B cell (primary cell): ENCODE results near the gene MBNL2. TPM values are rescaled to one million over a fixed set of nuclear protein-coding genes. Genes with fewer than 3 reads are reported as not detected.
A peak's percentile ranks its signal among the peaks of the same experiment; 100 is the strongest.

Experiments
- ATAC-seq: fragments of 200-7000 bp; cut with Tn5 transposase; one replicate; pipeline ENCODE4 v1.10.0; 2021; ENCODE audit warnings: low read depth, mild to moderate bottlenecking, moderate number of reproducible peaks, moderate library complexity
- CTCF ChIA-PET: fragments of 350-600 bp; sonication (Branson Sonifier 250); formaldehyde crosslinking; loops from one replicate; lab custom pipeline; 2021; ENCODE audit warnings: antibody characterized with exemption, inconsistent platforms; lab: Charles Lee
- POLR2A ChIA-PET: fragments of 350-600 bp; sonication (Branson Sonifier 250); formaldehyde crosslinking; loops from one replicate; lab custom pipeline; 2021; ENCODE audit warnings: antibody characterized with exemption; lab: Charles Lee
- DNase-seq: peaks from one replicate; pipeline ENCODE4 v3.0.0; 2013
- H2AFZ ChIP-seq: 2 replicates; pipeline ENCODE4 v1.6.1; 2012; ENCODE audit warnings: mild to moderate bottlenecking, low read depth, low read length; ENCODE audit not compliant: insufficient read depth, poor library complexity, severe bottlenecking
- H3K27ac ChIP-seq, 2 donors: 1 replicate in 1 of 2; 2 replicates in 1 of 2; pipeline ENCODE4 v1.5.1; 2012 to 2013; ENCODE audit warnings: low read length in 2 of 2, mild to moderate bottlenecking in 2 of 2, moderate library complexity in 1 of 2
- H3K27me3 ChIP-seq, 4 experiments: fragments of 200-600 bp in 1 of 4; sonication (generic) in 1 of 4; replicated peaks in 1 of 4; 1 replicate in 2 of 4; 2 replicates in 2 of 4; pipeline versions ENCODE4 v1.6.1 to v1.7.0; 2013 to 2016; ENCODE audit warnings: low read length in 3 of 4, mild to moderate bottlenecking in 2 of 4, mixed read lengths in 1 of 4, moderate library complexity in 1 of 4; ENCODE audit not compliant: insufficient read depth in 4 of 4, control insufficient read depth in 3 of 4; ENCODE audit errors: control extremely low read depth in 1 of 4
- H3K36me3 ChIP-seq, 2 experiments: replicated peaks in 1 of 2; 1 replicate in 1 of 2; 2 replicates in 1 of 2; pipeline versions ENCODE4 v1.6.1 to v1.7.1; 2013; ENCODE audit warnings: low read length in 1 of 2; ENCODE audit not compliant: insufficient read depth in 2 of 2, control insufficient read depth in 1 of 2; ENCODE audit errors: control extremely low read depth in 1 of 2, extremely low read depth in 1 of 2
- H3K4me1 ChIP-seq, 2 donors: fragments of 200-600 bp in 1 of 2; sonication (generic) in 1 of 2; 1 replicate in 1 of 2; 2 replicates in 1 of 2; pipeline versions ENCODE4 v1.5.1 to v1.6.1; 2013 to 2017; ENCODE audit warnings: low read length in 2 of 2; ENCODE audit not compliant: control insufficient read depth in 2 of 2, insufficient read depth in 2 of 2
- H3K4me2 ChIP-seq: replicated peaks from 2 replicates; pipeline ENCODE3; 2012; ENCODE audit warnings: mild to moderate bottlenecking, low read depth, low read length; ENCODE audit not compliant: poor library complexity, severe bottlenecking
- H3K4me3 ChIP-seq, 5 experiments: fragments of 200-600 bp in 1 of 5; sonication (generic) in 1 of 5; 1 replicate in 3 of 5; 2 replicates in 2 of 5; pipeline versions ENCODE4 v1.5.1 to v1.7.0; 2011 to 2016; ENCODE audit warnings: low read length in 4 of 5, mild to moderate bottlenecking in 4 of 5, low read depth in 2 of 5, control low read depth in 1 of 5, moderate library complexity in 1 of 5; ENCODE audit not compliant: insufficient read depth in 1 of 5; ENCODE audit errors: control extremely low read depth in 1 of 5, extremely low read depth in 1 of 5
- H3K79me2 ChIP-seq: fragments of 200-600 bp; sonication (generic); one replicate; pipeline ENCODE4 v1.6.0; 2016; ENCODE audit warnings: low read length; ENCODE audit not compliant: control insufficient read depth, insufficient read depth
- H3K9ac ChIP-seq: fragments of 200-600 bp; sonication (generic); 2 replicates; pipeline ENCODE4 v1.6.1; 2017; ENCODE audit warnings: mild to moderate bottlenecking, low read length, moderate library complexity
- H3K9me3 ChIP-seq, 3 donors: one replicate each; pipeline versions ENCODE4 v1.6.1 to v1.7.1; 2013; ENCODE audit warnings: low read length in 2 of 3; ENCODE audit not compliant: control insufficient read depth in 2 of 3, insufficient read depth in 1 of 3; ENCODE audit errors: control extremely low read depth in 1 of 3
- H4K20me1 ChIP-seq: 2 replicates; pipeline ENCODE4 v1.6.0; 2012; ENCODE audit warnings: mild to moderate bottlenecking, low read length; ENCODE audit not compliant: insufficient read depth, control insufficient read depth, poor library complexity, severe bottlenecking
- H3K27ac Mint-ChIP-seq: one replicate; pipeline ENCODE4 v1.8.0; 2021; ENCODE audit warnings: mixed read lengths
- H3K27me3 Mint-ChIP-seq: one replicate; pipeline ENCODE4 v1.8.0; 2021; ENCODE audit warnings: mixed read lengths
- H3K4me1 Mint-ChIP-seq: one replicate; pipeline ENCODE4 v1.8.0; 2021; ENCODE audit warnings: mixed read lengths
- H3K4me3 Mint-ChIP-seq: one replicate; pipeline ENCODE4 v1.8.0; 2021; ENCODE audit warnings: mixed read lengths
- H3K9me3 Mint-ChIP-seq: one replicate; pipeline ENCODE4 v1.8.0; 2022; ENCODE audit warnings: mixed read lengths; ENCODE audit not compliant: insufficient read depth
- EZH2 ChIP-seq: IDR thresholded peaks from 2 replicates; pipeline ENCODE4 v1.6.1; 2012; ENCODE audit warnings: borderline replicate concordance, low read depth, mild to moderate bottlenecking, moderate library complexity, low read length; ENCODE audit not compliant: insufficient read depth, poor library complexity, severe bottlenecking
- WGBS: methylation state at CpG from one replicate; pipeline ENCODE4 v1.1.5; 2013; ENCODE audit warnings: missing lambda C conversion rate; ENCODE audit not compliant: insufficient coverage; 5-methylcytosine and 5-hydroxymethylcytosine counted together
- intact Hi-C: fragments of 100-400 bp; cut with micrococcal nuclease; formaldehyde crosslinking; loops from one replicate; pipeline ENCODE4 v1.10.0; 2022
- polyA plus RNA-seq: library from polyadenylated mRNA; depleted of rRNA; stranded (reverse); fragments of >200 nt; gene quantifications from 2 replicates; pipeline ENCODE4 v1.2.3, GENCODE V29; 2012
- total RNA-seq, 2 donors: library from RNA; stranded (reverse); fragments of 120-200 nt in 1 of 2; gene quantifications; 1 replicate in 1 of 2; 2 replicates in 1 of 2; pipeline versions ENCODE4 v1.2.3 to v1.2.4, GENCODE V29; 2013 to 2022
- TF ChIP-seq, protein P1 (sequence below): fragments of 200-600 bp; IDR thresholded peaks from one replicate; pipeline ENCODE4 v1.8.0; 2022; ENCODE audit warnings: antibody characterized with exemption, mild to moderate bottlenecking

Gene MBNL2
- total and polyA plus RNA-seq, 2 donors (not counting 1 experiment from before 2014, with no cell fraction given): 6.9 to 50.1 TPM

DNA sequence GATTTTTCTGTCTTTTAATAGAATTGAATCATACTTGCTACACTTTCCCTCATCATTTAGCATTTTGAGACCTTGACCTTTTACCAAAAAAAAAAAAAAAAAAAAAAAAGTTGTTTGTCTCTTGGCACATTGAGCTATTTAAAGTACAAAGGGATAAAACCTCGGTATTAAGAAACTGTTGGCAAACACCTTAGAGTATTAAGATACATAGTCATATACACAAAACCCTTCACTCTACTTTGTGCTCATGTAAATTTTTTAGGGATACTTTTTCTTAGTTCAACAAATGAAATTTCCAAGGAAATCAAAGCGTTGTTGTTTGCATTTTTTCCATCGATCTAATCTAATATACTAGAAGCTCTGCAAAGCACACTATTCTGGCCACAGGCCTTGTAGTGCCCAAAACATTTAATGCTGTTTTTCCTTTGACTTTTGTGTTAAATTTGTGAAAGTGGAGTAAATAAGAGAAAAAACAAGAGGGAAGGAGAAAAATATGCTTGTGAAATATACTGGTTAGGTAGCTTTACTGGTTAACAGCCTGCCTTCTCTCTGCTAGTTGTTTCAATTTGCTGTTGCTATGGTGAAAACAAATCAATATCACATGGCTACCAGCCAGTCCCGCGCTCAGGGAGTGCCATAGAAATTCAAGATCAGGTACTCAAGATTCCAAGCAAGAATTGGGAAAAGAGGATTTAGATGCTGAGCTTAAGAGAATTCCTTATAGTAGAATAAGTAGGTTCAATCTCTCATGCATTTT lies 2.6 kb downstream of the MBNL2 start:
- no peaks in the 10 kb centered on the region for H3K27me3 Mint-ChIP-seq
- Histone ChIP-seq H2AFZ (peak overlapping the region; percentile 60), H3K4me1 (peaks cover 50 to 51% of the 10 kb centered on the region in 2 donors), H3K4me2 (peak overlapping the region; percentile 87), H3K27ac (peak overlapping the region; percentile 88 to 95), H3K36me3 (no peaks in the 10 kb centered on the region), H3K9ac (peak overlapping the region; percentile 81), H4K20me1 (peaks cover 45% of the 10 kb centered on the region), H3K4me3 (peak overlapping the region; percentile 69 to 97 (median 78)), H3K9me3 (no peaks in the 10 kb centered on the region), H3K27me3 (no peaks in the 10 kb centered on the region), H3K79me2 (peaks cover 80% of the 10 kb centered on the region)
- intact Hi-C loops: loop anchor here (5.0 to 10.0 kb wide), 4 partner anchors 50 to 1547 kb away; partner anchors contain the start of genes DNAJC3 and STK24
- CTCF ChIA-PET: interaction anchor here (0.6 to 2.5 kb wide), 8 partner anchors 8 to 135 kb away, joined by 3 to 11 read pairs (median 4); no protein-coding TSS in a partner anchor
- no CpG with 5 or more reads among the region's 5 CpGs for WGBS
- ATAC-seq (no peak), DNase-seq (peak; percentile 46)
- H3K4me1 Mint-ChIP-seq: peaks cover 60% of the 10 kb centered on the region
- POLR2A ChIA-PET: interaction anchor here (0.7 kb wide), 1 partner anchor 1097 kb away, joined by 5 read pairs; no protein-coding TSS in a partner anchor
- no peaks in the 10 kb centered on the region for H3K9me3 Mint-ChIP-seq
- H3K4me3 Mint-ChIP-seq: peak overlapping the region; percentile 94
- TF ChIP-seq, protein P1, sequence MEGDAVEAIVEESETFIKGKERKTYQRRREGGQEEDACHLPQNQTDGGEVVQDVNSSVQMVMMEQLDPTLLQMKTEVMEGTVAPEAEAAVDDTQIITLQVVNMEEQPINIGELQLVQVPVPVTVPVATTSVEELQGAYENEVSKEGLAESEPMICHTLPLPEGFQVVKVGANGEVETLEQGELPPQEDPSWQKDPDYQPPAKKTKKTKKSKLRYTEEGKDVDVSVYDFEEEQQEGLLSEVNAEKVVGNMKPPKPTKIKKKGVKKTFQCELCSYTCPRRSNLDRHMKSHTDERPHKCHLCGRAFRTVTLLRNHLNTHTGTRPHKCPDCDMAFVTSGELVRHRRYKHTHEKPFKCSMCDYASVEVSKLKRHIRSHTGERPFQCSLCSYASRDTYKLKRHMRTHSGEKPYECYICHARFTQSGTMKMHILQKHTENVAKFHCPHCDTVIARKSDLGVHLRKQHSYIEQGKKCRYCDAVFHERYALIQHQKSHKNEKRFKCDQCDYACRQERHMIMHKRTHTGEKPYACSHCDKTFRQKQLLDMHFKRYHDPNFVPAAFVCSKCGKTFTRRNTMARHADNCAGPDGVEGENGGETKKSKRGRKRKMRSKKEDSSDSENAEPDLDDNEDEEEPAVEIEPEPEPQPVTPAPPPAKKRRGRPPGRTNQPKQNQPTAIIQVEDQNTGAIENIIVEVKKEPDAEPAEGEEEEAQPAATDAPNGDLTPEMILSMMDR: no peak
- TF ChIP-seq EZH2: no peak
- peak overlapping the region; percentile 86 for H3K27ac Mint-ChIP-seq

DNA sequence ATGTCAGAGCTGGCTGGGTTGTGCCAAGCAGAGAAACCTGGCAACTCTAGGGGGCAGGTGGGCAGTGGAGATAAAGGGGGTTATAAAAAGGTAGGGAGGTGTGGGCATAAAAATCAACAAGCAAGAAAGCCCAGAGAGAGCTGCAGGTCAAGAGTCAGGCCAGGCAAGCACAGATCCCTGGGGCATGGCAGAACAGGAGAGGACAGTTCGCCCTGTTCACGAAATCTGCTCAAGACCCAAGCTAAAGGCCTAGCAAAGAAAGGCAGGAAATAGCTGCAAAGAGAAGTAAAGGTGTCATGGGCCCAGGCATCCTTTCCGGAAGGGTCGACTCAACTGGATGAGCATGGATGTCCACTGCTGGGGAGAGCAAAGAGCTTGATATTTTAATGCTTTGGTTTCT lies 3.4 kb downstream of the MBNL2 start:
- Mint-ChIP-seq H3K4me1 (peaks cover 66% of the 10 kb centered on the region), H3K9me3 (no peaks in the 10 kb centered on the region), H3K27ac (peak overlapping the region; percentile 86), H3K4me3 (peak overlapping the region; percentile 94), H3K27me3 (no peaks in the 10 kb centered on the region)
- ChIA-PET CTCF (interaction anchor here (0.7 to 2.5 kb wide), 4 partner anchors 69 to 117 kb away, joined by 3 to 11 read pairs (median 4); no protein-coding TSS in a partner anchor), POLR2A (no interaction called here)
- DNase-seq (peak; percentile 23), ATAC-seq (no peak)
- Histone ChIP-seq H3K4me2 (peak overlapping the region; percentile 87), H2AFZ (peak overlapping the region; percentile 6), H3K4me3 (peak overlapping the region in 3 of 5 experiments; percentile 4 to 80 (median 13)), H4K20me1 (peaks cover 53% of the 10 kb centered on the region), H3K9me3 (no peaks in the 10 kb centered on the region), H3K27ac (peak overlapping the region; percentile 88 to 95), H3K9ac (peak overlapping the region; percentile 81), H3K79me2 (peaks cover 88% of the 10 kb centered on the region), H3K4me1 (peaks cover 50 to 51% of the 10 kb centered on the region in 2 donors), H3K36me3 (no peaks in the 10 kb centered on the region), H3K27me3 (no peaks in the 10 kb centered on the region)
- TF ChIP-seq, protein P1: no peak
- TF ChIP-seq EZH2: no peak
- 70% methylated on average over 2 of the region's 4 CpGs for WGBS
- intact Hi-C loops: loop anchor here (10.0 kb wide), 3 partner anchors 49 to 1349 kb away; partner anchors contain the start of gene STK24
